OCI-LY7 (cell line): ENCODE results near the gene PNPLA6. TPM values are rescaled to one million over a fixed set of nuclear protein-coding genes. Genes with fewer than 3 reads are reported as not detected.

ENCODE experiments used
- BruUV-seq: library from RNA; stranded (reverse); fragments of 400-500 nt; replicated peaks from 2 replicates; lab custom pipeline; 2021; lab: Mats Ljungman, UMichigan
- CTCF ChIA-PET: fragments of 300-600 bp; sonication (Branson Sonifier 250); formaldehyde crosslinking; loops from one replicate; lab custom pipeline; 2022; ENCODE audit warnings: antibody characterized with exemption; ENCODE audit not compliant: unreplicated experiment; lab: Charles Lee
- POLR2A ChIA-PET: fragments of 300-600 bp; sonication (Branson Sonifier 250); formaldehyde crosslinking; loops from one replicate; lab custom pipeline; 2022; ENCODE audit warnings: antibody characterized with exemption; lab: Charles Lee
- DNase-seq: peaks from one replicate; pipeline ENCODE4 v3.0.0-alpha.2; 2015; ENCODE audit warnings: low spot score
- H2AFZ ChIP-seq: fragments of 200-600 bp; sonication (generic), shearing (Covaris generic); 2 replicates; pipeline ENCODE4 v1.6.1; 2014; ENCODE audit warnings: mild to moderate bottlenecking, antibody characterized with exemption, low read length, moderate library complexity
- H3K27ac ChIP-seq: fragments of 200-600 bp; sonication (generic); 2 replicates; pipeline ENCODE4 v1.5.1; 2014; ENCODE audit warnings: mixed run types, low read depth, mild to moderate bottlenecking, moderate library complexity, low read length, inconsistent platforms; ENCODE audit not compliant: poor library complexity, severe bottlenecking
- H3K36me3 ChIP-seq: fragments of 200-600 bp; sonication (generic); 2 replicates; pipeline ENCODE4 v1.6.1; 2014; ENCODE audit warnings: mild to moderate bottlenecking, antibody characterized with exemption, low read length, moderate library complexity, mixed read lengths; ENCODE audit not compliant: insufficient read depth
- H3K4me1 ChIP-seq: fragments of 200-600 bp; sonication (generic); 2 replicates; pipeline ENCODE4 v1.5.1; 2014; ENCODE audit warnings: mild to moderate bottlenecking, low read length; ENCODE audit not compliant: insufficient read depth, poor library complexity, severe bottlenecking
- H3K4me2 ChIP-seq: fragments of 200-600 bp; sonication (generic); 2 replicates; pipeline ENCODE4 v1.6.1; 2014; ENCODE audit warnings: mild to moderate bottlenecking, low read length
- H3K4me3 ChIP-seq: fragments of 200-600 bp; sonication (generic); 2 replicates; pipeline ENCODE4 v1.5.1; 2014; ENCODE audit warnings: mild to moderate bottlenecking, low read depth, low read length; ENCODE audit not compliant: poor library complexity, severe bottlenecking
- H3K79me2 ChIP-seq: fragments of 200-600 bp; sonication (generic); 2 replicates; pipeline ENCODE4 v1.6.1; 2016; ENCODE audit warnings: low read depth, mild to moderate bottlenecking, low read length, moderate library complexity, mixed read lengths; ENCODE audit not compliant: insufficient read depth
- H3K9me2 ChIP-seq: fragments of 200-600 bp; sonication (generic); 2 replicates; pipeline ENCODE4 v1.6.1; 2016; ENCODE audit warnings: mild to moderate bottlenecking, low read length, mixed read lengths; ENCODE audit not compliant: insufficient read depth
- H3K9me3 ChIP-seq: fragments of 200-600 bp; sonication (generic); 2 replicates; pipeline ENCODE4 v1.6.1; 2014; ENCODE audit warnings: mild to moderate bottlenecking, mixed run types, low read length, mixed read lengths
- H4K20me1 ChIP-seq: fragments of 200-600 bp; sonication (generic); 2 replicates; pipeline ENCODE4 v1.6.1; 2014; ENCODE audit warnings: mild to moderate bottlenecking, antibody characterized with exemption, low read length, moderate library complexity, mixed read lengths; ENCODE audit not compliant: insufficient read depth
- EZH2phosphoT487 ChIP-seq: fragments of 200-600 bp; sonication (generic); IDR thresholded peaks from 2 replicates; pipeline ENCODE4 v1.6.1; 2018; ENCODE audit warnings: low read depth, borderline replicate concordance, mild to moderate bottlenecking, mixed run types, antibody characterized with exemption, low read length, moderate library complexity, mixed read lengths
- intact Hi-C: fragments of 100-400 bp; cut with micrococcal nuclease; formaldehyde crosslinking; loops from one replicate; pipeline ENCODE4 v1.10.0; 2022; ENCODE audit not compliant: unreplicated experiment
- small RNA-seq: library from RNA; depleted of rRNA; stranded (forward); fragments of <200 nt; gene quantifications from one replicate; pipeline ENCODE3, GENCODE V24; 2014
- total RNA-seq, 2 experiments: library from RNA; depleted of rRNA in 1 of 2; stranded (reverse); fragments of >200 nt in 1 of 2; shearing (Covaris generic) in 1 of 2; gene quantifications; 2 replicates each; pipeline ENCODE4 v1.2.3, GENCODE V29; 2014 to 2022
- TF ChIP-seq, protein P1 (sequence below): fragments of 200-600 bp; sonication (generic); conservative IDR thresholded peaks from 2 replicates; pipeline ENCODE4 v1.5.1; 2014; ENCODE audit warnings: mild to moderate bottlenecking, antibody characterized with exemption, low read length, moderate library complexity, mixed read lengths

The PNPLA6 gene
- total RNA-seq, 2 experiments from 2014 or later = 50.6 to 92.4 TPM

DNA sequence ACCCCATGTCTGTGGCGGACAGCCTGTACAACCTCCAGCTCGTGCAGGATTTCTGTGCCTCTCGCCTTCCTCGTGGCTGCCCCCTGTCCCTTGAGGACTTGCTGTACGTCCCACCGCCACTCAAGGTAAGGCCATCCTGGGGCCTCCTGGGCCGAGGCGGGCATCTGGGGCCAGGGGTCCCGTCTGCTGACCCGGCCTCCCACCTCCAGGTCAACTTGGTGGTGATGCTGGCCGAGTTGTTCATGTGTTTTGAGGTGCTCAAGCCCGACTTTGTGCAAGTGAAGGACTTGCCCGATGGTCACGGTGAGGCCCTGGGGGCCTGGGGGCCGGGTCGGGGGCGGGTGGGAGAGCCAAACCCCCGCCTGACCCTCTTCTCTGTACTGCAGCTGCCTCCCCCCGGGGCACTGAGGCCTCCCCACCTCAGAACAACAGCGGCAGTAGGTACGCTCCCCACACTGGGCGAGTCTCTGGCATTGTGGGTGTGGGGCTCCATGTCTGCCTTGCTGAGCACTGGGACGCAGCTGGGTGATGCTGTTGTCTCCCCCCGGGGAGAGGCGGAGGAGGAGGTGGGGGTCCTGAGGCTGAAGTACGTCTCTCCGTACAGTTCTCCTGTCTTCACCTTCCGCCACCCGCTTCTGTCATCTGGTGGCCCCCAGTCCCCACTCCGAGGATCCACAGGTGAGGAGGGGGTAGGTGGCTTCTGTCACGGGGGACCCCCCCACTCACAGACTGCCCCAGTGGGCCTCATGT, 75.1 kb downstream of the PNPLA6 start:
- no peak for TF ChIP-seq EZH2phosphoT487
- TF ChIP-seq, protein P1, sequence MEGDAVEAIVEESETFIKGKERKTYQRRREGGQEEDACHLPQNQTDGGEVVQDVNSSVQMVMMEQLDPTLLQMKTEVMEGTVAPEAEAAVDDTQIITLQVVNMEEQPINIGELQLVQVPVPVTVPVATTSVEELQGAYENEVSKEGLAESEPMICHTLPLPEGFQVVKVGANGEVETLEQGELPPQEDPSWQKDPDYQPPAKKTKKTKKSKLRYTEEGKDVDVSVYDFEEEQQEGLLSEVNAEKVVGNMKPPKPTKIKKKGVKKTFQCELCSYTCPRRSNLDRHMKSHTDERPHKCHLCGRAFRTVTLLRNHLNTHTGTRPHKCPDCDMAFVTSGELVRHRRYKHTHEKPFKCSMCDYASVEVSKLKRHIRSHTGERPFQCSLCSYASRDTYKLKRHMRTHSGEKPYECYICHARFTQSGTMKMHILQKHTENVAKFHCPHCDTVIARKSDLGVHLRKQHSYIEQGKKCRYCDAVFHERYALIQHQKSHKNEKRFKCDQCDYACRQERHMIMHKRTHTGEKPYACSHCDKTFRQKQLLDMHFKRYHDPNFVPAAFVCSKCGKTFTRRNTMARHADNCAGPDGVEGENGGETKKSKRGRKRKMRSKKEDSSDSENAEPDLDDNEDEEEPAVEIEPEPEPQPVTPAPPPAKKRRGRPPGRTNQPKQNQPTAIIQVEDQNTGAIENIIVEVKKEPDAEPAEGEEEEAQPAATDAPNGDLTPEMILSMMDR = no peak
- Histone ChIP-seq H4K20me1 (no peaks in the 10 kb centered on the region), H3K9me3 (no peaks in the 10 kb centered on the region), H3K9me2 (no peaks in the 10 kb centered on the region), H3K4me1 (no peaks in the 10 kb centered on the region), H3K79me2 (no peaks in the 10 kb centered on the region), H3K4me2 (no peak overlapping the region), H3K4me3 (no peak overlapping the region), H3K36me3 (no peaks in the 10 kb centered on the region), H2AFZ (no peak overlapping the region), H3K27ac (no peak overlapping the region)
- BruUV-seq = no TSS peak
- POLR2A ChIA-PET = interaction anchor here (0.6 kb wide), 2 partner anchors 247 to 254 kb away, joined by 3 read pairs; no protein-coding TSS in a partner anchor
- CTCF ChIA-PET = no interaction called here
- intact Hi-C loops = no loop called here
- no peak for DNase-seq

Small RNAs within 50 kb of the gene (small RNA-seq; reads per million reads assigned to genes)
- gene AC008878.2 = not detected

Other genes with a start within 250 kb of the PNPLA6 start
- 57.7 and 90.3 TPM in 2 replicates for gene INSR, start 241.3 kb upstream of the PNPLA6 start, total RNA-seq (2014; rRNA removed; shearing (Covaris generic))
- gene INSR, start 241.3 kb upstream of the PNPLA6 start, total RNA-seq (2022) = 74.0 and 83.0 TPM in 2 replicates
- 45.8 and 48.1 TPM in 2 replicates for gene ARHGEF18, start 186.8 kb upstream of the PNPLA6 start, total RNA-seq (2014; rRNA removed; shearing (Covaris generic))
- 55.2 and 59.3 TPM in 2 replicates for gene ARHGEF18, start 186.8 kb upstream of the PNPLA6 start, total RNA-seq (2022)
- not detected in 2 replicates for gene PEX11G, start 46.7 kb upstream of the PNPLA6 start, total RNA-seq (2014; rRNA removed; shearing (Covaris generic))
- gene PEX11G, start 46.7 kb upstream of the PNPLA6 start, total RNA-seq (2022) = not detected in 2 replicates
- gene ZNF358, start 19.6 kb upstream of the PNPLA6 start, total RNA-seq (2014; rRNA removed; shearing (Covaris generic)) = not detected in 2 replicates
- not detected in 2 replicates for gene ZNF358, start 19.6 kb upstream of the PNPLA6 start, total RNA-seq (2022)
- gene MCOLN1, start 13.1 kb upstream of the PNPLA6 start, total RNA-seq (2014; rRNA removed; shearing (Covaris generic)) = 2.4 and 7.8 TPM in 2 replicates
- gene MCOLN1, start 13.1 kb upstream of the PNPLA6 start, total RNA-seq (2022) = 16.7 and 18.3 TPM in 2 replicates
- 1.1 and 1.6 TPM in 2 replicates for gene CAMSAP3, start 60.1 kb downstream of the PNPLA6 start, total RNA-seq (2014; rRNA removed; shearing (Covaris generic))
- 1.9 and 2.8 TPM in 2 replicates for gene CAMSAP3, start 60.1 kb downstream of the PNPLA6 start, total RNA-seq (2022)
- 35.0 and 36.6 TPM in 2 replicates for gene XAB2, start 93.8 kb downstream of the PNPLA6 start, total RNA-seq (2014; rRNA removed; shearing (Covaris generic))
- gene XAB2, start 93.8 kb downstream of the PNPLA6 start, total RNA-seq (2022) = 39.7 and 39.9 TPM in 2 replicates
- gene PET100, start 94.1 kb downstream of the PNPLA6 start, total RNA-seq (2014; rRNA removed; shearing (Covaris generic)) = 48.8 and 65.4 TPM in 2 replicates
- 111 and 118 TPM in 2 replicates for gene PET100, start 94.1 kb downstream of the PNPLA6 start, total RNA-seq (2022)
- gene PCP2, start 98.0 kb downstream of the PNPLA6 start, total RNA-seq (2014; rRNA removed; shearing (Covaris generic)) = 0.82 TPM in 1 of 2 replicates, not detected in the other
- gene PCP2, start 98.0 kb downstream of the PNPLA6 start, total RNA-seq (2022) = 2.0 and 2.1 TPM in 2 replicates
- gene STXBP2, start 101.4 kb downstream of the PNPLA6 start, total RNA-seq (2014; rRNA removed; shearing (Covaris generic)) = 27.7 and 43.0 TPM in 2 replicates
- gene STXBP2, start 101.4 kb downstream of the PNPLA6 start, total RNA-seq (2022) = 121 and 138 TPM in 2 replicates
- not detected in 2 replicates for gene RETN, start 133.3 kb downstream of the PNPLA6 start, total RNA-seq (2014; rRNA removed; shearing (Covaris generic))
- gene RETN, start 133.3 kb downstream of the PNPLA6 start, total RNA-seq (2022) = not detected in 2 replicates
- gene MCEMP1, start 141.4 kb downstream of the PNPLA6 start, total RNA-seq (2014; rRNA removed; shearing (Covaris generic)) = 0.22 and 0.28 TPM in 2 replicates
- gene MCEMP1, start 141.4 kb downstream of the PNPLA6 start, total RNA-seq (2022) = not detected in 2 replicates
- 78.4 and 91.5 TPM in 2 replicates for gene TRAPPC5, start 145.1 kb downstream of the PNPLA6 start, total RNA-seq (2014; rRNA removed; shearing (Covaris generic))
- 115 and 150 TPM in 2 replicates for gene TRAPPC5, start 145.1 kb downstream of the PNPLA6 start, total RNA-seq (2022)
- gene FCER2, start 166.4 kb downstream of the PNPLA6 start, total RNA-seq (2014; rRNA removed; shearing (Covaris generic)) = 3.3 and 3.7 TPM in 2 replicates
- 3.9 and 4.6 TPM in 2 replicates for gene FCER2, start 166.4 kb downstream of the PNPLA6 start, total RNA-seq (2022)
- gene CLEC4G, start 196.4 kb downstream of the PNPLA6 start, total RNA-seq (2014; rRNA removed; shearing (Covaris generic)) = not detected in 2 replicates
- gene CLEC4G, start 196.4 kb downstream of the PNPLA6 start, total RNA-seq (2022) = not detected in 2 replicates
- gene CD209, start 211.8 kb downstream of the PNPLA6 start, total RNA-seq (2014; rRNA removed; shearing (Covaris generic)) = not detected in 2 replicates
- not detected in 2 replicates for gene CD209, start 211.8 kb downstream of the PNPLA6 start, total RNA-seq (2022)
- not detected in 2 replicates for gene CLEC4M, start 227.5 kb downstream of the PNPLA6 start, total RNA-seq (2014; rRNA removed; shearing (Covaris generic))
- gene CLEC4M, start 227.5 kb downstream of the PNPLA6 start, total RNA-seq (2022) = not detected in 2 replicates